Hematopoietic multipotent progenitor cell treated with erythropoietin and hydrocortisone succinate and interleukin-3 and kit ligand, for 8 days (in vitro differentiated cells): ENCODE data around the gene CPS1.

Experiments
- DNase-seq: peaks from one replicate; pipeline ENCODE4 v3.0.0-alpha.2; 2015

The CPS1 gene

DNA sequence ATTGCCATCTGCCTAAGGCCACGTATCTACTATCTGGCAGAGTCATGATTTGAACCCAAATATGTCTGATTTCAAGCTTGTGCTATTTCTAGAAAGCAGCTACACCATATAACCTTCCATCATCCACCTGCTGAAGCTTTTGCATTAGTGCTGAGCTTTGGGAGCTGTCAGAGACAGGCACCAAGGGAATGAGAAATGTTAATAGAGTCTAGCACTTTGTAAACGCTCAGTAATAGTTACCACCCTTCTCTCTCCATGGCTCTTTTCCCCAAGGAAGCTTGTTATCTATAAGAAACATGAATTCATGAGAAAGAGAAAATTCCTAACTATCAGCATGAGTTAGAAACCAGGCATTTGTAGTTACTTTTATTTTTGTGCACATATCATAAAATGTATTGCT, 151.5 kb downstream of the CPS1 start:
- no peak for DNase-seq

GRCh38 chr2:210713122-210713521, 156.7 kb downstream of the CPS1 start:
- DNase-seq: no peak

- no peak for DNase-seq
Observed at GRCh38 chr2:210715560-210716082, 159.2 kb downstream of the CPS1 start.

DNA sequence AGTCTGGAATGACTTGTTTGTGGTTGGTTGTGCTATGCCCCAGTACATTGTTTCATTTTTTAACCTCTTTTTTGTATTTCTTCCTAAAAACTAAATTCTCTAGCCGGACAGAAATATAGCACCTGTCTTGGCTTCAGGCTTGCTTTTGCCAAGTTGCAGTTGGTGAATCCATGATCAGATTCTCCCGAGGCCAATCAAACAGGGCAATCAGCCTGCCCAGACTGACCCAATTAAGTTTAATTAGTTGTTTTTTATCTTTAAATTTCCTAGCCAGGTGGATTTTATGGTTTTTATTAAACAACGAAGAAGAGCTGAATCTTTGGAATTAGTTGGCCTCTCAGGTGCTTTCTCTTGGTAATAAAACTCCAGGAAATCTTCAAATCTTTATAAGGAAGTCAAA, 162.1 kb downstream of the CPS1 start:
- DNase-seq: no peak

GRCh38 chr2:210722092-210722491, 165.7 kb downstream of the CPS1 start:
- DNase-seq: no peak

GRCh38 chr2:210727549-210727948, 171.2 kb downstream of the CPS1 start:
- DNase-seq: no peak
